Measurements from ENCODE around the gene MUC2.

Gene MUC2

DNA sequence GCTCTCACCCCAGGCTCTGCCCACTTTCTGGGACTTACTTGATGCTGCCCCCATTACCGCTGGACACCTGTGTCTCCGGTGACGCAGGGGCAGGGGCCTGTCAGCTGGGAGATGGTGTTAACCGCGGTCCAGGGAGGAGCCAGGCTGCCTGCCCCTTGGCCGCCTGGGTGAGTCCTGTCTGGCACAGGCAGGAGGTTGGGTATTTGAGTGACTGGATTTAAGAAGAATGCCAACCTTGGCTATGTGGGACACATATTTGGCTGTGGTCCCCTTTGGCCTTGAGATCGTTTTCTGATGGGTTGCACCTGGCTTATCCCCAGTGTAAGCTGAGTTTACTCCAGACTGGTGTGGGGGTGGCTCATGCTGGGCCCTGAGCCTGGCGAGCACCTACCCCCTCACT lies 40.7 kb upstream of the MUC2 start:
- no peak for DNase-seq (ENCODE audit: low read depth)
- no peak overlapping the region for H3K4me3 ChIP-seq (ENCODE audit: low read depth, low read length)
- TF ChIP-seq, protein P1, sequence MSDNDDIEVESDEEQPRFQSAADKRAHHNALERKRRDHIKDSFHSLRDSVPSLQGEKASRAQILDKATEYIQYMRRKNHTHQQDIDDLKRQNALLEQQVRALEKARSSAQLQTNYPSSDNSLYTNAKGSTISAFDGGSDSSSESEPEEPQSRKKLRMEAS (IDR thresholded peaks at IDR 0.05; ENCODE audit: low read depth, low read length) = no peak
- TF ChIP-seq, protein P2, sequence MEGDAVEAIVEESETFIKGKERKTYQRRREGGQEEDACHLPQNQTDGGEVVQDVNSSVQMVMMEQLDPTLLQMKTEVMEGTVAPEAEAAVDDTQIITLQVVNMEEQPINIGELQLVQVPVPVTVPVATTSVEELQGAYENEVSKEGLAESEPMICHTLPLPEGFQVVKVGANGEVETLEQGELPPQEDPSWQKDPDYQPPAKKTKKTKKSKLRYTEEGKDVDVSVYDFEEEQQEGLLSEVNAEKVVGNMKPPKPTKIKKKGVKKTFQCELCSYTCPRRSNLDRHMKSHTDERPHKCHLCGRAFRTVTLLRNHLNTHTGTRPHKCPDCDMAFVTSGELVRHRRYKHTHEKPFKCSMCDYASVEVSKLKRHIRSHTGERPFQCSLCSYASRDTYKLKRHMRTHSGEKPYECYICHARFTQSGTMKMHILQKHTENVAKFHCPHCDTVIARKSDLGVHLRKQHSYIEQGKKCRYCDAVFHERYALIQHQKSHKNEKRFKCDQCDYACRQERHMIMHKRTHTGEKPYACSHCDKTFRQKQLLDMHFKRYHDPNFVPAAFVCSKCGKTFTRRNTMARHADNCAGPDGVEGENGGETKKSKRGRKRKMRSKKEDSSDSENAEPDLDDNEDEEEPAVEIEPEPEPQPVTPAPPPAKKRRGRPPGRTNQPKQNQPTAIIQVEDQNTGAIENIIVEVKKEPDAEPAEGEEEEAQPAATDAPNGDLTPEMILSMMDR (IDR thresholded peaks at IDR 0.05; ENCODE audit: low read depth, low read length) = no peak
- no peak for TF ChIP-seq POLR2A (IDR thresholded peaks at IDR 0.05; ENCODE audit: extremely low read depth, insufficient read length)
- TF ChIP-seq MYC (IDR thresholded peaks at IDR 0.05; ENCODE audit: low read depth, low read length) = no peak

DNA sequence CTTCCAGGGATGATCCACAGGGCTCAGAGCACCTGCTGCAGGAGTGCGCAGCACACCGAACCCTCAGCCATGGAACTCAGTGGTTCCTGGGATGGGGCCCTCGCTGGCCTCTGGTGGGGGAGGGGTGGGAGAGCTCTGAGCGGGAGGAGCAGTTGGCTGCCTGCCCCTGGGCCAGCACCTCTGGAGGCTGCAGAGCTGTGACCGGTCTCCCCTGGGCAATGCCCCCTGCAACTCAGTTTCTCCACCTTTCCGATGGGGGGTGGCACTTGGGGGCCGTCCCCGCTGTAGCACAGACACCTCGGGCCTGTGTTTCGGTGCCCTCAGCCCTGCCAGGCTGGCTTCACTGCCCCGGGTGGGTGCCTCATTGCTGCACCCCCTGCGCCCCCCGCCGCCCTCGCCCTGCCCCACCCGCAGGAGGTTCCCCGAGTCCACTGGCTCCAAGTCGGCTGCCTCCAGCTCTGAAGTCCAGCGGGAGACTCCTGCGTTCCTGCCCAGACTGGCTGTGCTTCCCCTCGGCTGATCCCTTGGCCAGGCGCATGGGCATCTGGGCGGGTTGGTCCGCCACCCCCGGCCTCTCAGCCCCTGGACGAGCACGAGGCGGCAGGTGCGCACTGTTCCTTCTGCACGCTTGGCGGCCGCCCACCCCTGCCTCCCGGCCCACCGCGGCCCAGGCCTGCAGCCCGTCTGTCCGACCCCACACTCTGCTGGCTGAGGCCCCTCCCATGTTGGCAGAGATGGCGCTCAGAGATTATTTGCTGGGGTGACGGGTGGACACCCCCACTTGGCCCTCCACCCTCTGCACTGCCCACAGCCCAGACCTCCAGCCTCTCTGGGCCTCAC lies 40.0 kb upstream of the MUC2 start:
- no peak overlapping the region for H3K4me3 ChIP-seq (ENCODE audit: low read depth, low read length)
- DNase-seq (ENCODE audit: low read depth) = no peak
- TF ChIP-seq, protein P2 (IDR thresholded peaks at IDR 0.05; ENCODE audit: low read depth, low read length) = no peak
- TF ChIP-seq, protein P1 (IDR thresholded peaks at IDR 0.05; ENCODE audit: low read depth, low read length) = no peak
- TF ChIP-seq MYC (IDR thresholded peaks at IDR 0.05; ENCODE audit: low read depth, low read length) (no peak), POLR2A (IDR thresholded peaks at IDR 0.05; ENCODE audit: extremely low read depth, insufficient read length) (no peak)

DNA sequence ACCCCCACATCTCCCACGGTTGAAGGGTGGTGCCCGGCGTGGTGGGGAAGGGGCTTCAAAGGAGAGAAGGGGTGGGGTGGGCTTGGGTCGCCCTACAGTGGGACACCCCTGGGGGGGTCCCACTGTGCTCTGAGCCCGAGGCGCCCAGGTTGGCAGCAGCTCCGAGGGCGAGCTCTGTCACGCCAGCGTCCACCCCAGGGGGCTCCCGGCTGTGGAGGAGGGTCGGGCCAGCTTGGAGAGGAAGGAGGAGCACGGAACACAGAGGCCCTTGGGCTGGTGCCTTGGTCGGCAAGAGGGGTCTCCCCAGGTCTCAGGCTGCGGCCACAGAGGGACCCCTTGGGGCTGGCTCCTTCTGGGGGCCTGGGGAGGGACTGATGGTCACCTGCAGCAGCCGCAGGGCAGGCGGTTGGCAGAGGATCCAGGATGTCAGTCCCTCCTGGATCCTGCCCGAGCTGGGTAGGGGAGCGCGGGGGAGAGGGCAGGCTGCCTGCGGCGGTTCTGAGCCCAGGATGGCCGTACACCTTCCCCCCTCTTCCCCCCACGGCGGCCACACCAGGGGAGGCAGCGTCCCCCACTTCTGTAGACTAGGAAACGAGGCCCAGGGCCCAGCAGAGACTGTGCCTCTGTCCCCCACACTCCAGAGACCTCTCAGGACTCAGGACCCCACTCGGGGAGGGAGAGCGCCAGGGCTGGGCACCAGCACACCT lies 38.9 kb upstream of the MUC2 start:
- TF ChIP-seq POLR2A (IDR thresholded peaks at IDR 0.05; ENCODE audit: extremely low read depth, insufficient read length) (no peak), MYC (IDR thresholded peaks at IDR 0.05; ENCODE audit: low read depth, low read length) (no peak)
- TF ChIP-seq, protein P2 (IDR thresholded peaks at IDR 0.05; ENCODE audit: low read depth, low read length) = no peak
- TF ChIP-seq, protein P1 (IDR thresholded peaks at IDR 0.05; ENCODE audit: low read depth, low read length) = no peak
- H3K4me3 ChIP-seq (ENCODE audit: low read depth, low read length) = no peak overlapping the region
- DNase-seq (ENCODE audit: low read depth) = no peak

DNA sequence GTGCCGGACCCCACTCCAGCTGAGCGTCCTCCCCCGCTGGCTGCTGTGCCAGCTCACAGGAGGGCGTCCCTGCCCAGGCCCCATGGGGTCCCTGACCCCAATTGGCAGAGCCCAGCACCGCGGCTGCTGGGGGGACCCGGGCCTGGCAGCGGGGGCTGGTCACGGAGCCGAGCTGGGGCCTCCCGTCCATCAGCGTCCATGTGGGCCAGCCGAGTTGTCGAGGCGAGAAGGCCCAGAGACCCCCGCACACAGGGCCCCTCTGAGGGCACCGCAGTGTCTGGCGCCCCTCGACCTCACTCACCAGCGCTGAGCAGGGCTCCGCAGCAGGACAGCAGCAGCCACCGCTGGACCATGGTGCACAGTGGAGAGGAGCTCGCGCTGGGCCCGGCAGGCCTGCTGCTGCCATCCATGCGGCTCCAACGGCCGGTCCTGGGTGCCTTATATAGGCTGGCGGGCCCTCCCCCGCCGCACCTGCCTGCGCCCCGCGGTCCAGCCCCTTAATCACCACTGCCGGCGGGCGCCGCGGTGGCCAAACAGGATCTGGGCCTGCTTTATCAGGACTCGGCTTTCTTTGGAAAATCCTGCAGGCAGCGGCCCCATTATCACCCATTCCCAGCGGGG lies 38.3 kb upstream of the MUC2 start, which contains the start of gene MUC6:
Gene MUC6 (minus strand): TSS at position 416 of the 621 bp plus-strand sequence. CDS start 63 bp downstream, at position 353.
- DNase-seq (ENCODE audit: low read depth) = no peak
- H3K4me3 ChIP-seq (ENCODE audit: low read depth, low read length) = no peak within 1 kb of the TSS
- no peak for TF ChIP-seq MYC (IDR thresholded peaks at IDR 0.05; ENCODE audit: low read depth, low read length)
- TF ChIP-seq, protein P2 (IDR thresholded peaks at IDR 0.05; ENCODE audit: low read depth, low read length) = no peak
- no peak for TF ChIP-seq POLR2A (IDR thresholded peaks at IDR 0.05; ENCODE audit: extremely low read depth, insufficient read length)
- TF ChIP-seq, protein P1 (IDR thresholded peaks at IDR 0.05; ENCODE audit: low read depth, low read length) = no peak

DNA sequence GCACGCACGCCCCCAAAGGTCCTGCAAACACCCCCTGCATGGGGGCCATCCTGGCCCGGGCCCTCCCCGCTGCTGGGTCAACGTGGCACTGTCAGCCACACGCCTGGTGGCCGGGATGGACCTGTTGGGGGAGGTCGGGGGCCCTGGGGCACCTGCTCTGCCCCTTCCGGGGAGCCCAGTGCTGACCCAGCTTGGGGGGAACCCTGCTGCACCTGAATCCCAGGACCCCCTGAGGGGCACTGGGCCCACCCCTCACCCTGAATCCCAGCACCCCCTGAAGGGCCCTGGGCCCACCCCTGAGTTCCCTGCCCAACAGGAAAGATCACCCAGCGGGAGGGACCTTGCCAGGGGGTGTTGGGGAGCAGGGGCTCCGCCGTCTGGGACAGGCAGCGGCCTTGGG lies 37.7 kb upstream of the MUC2 start:
- H3K4me3 ChIP-seq (ENCODE audit: low read depth, low read length) = no peak overlapping the region
- TF ChIP-seq, protein P1 (IDR thresholded peaks at IDR 0.05; ENCODE audit: low read depth, low read length) = no peak
- TF ChIP-seq, protein P2 (IDR thresholded peaks at IDR 0.05; ENCODE audit: low read depth, low read length) = no peak
- no peak for TF ChIP-seq MYC (IDR thresholded peaks at IDR 0.05; ENCODE audit: low read depth, low read length)
- no peak for TF ChIP-seq POLR2A (IDR thresholded peaks at IDR 0.05; ENCODE audit: extremely low read depth, insufficient read length)

More for the DNA sequence above, 37.7 kb upstream of the MUC2 start:
- DNase-seq (ENCODE audit: low read depth) = no peak
